Upper lobe of left lung (tissue), 6 donors: ENCODE measurements around the gene FAM53B. TPM values are rescaled to one million over a fixed set of nuclear protein-coding genes. Genes with fewer than 3 reads are reported as not detected.

Experiments
- ATAC-seq, 2 donors: fragments of 200-7000 bp; cut with Tn5 transposase; one replicate each; pipeline ENCODE4 v1.9.1; 2022; ENCODE audit warnings: mild to moderate bottlenecking in 2 of 2, moderate library complexity in 2 of 2; ENCODE audit not compliant: low FRiP score in 2 of 2
- DNase-seq, 2 donors: peaks; one replicate each; pipeline ENCODE4 v3.0.0-alpha.2; 2019 to 2020
- H3K27ac ChIP-seq, 4 donors: fragments of 200-600 bp; sonication (generic); one replicate each; pipeline ENCODE4 v1.5.1; 2016 to 2019
- H3K27me3 ChIP-seq, 4 donors: fragments of 200-600 bp; sonication (generic); one replicate each; pipeline ENCODE4 v1.5.1; 2017 to 2019
- H3K36me3 ChIP-seq, 4 donors: fragments of 200-600 bp; sonication (generic); one replicate each; pipeline ENCODE4 v1.5.1; 2016 to 2019
- H3K4me1 ChIP-seq, 4 donors: fragments of 200-600 bp; sonication (generic); one replicate each; pipeline ENCODE4 v1.5.1; 2018 to 2019
- H3K4me3 ChIP-seq, 4 donors: fragments of 200-600 bp; sonication (generic); one replicate each; pipeline ENCODE4 v1.5.1; 2017 to 2019; ENCODE audit warnings: mild to moderate bottlenecking in 2 of 4, moderate library complexity in 1 of 4
- H3K9me3 ChIP-seq, 4 donors: fragments of 200-600 bp; sonication (generic); one replicate each; pipeline ENCODE4 v1.5.1; 2018 to 2019
- CTCF ChIP-seq, 6 experiments: fragments of 450-650 bp in 4 of 6; fragments of 200-600 bp in 2 of 6; sonication (generic) in 2 of 6; IDR thresholded peaks; one replicate each; pipeline ENCODE4 v1.5.1; 2016 to 2019; ENCODE audit warnings: antibody characterized with exemption in 6 of 6
- EP300 ChIP-seq, 4 donors: sonication (generic); formaldehyde crosslinking; IDR thresholded peaks; one replicate each; pipeline ENCODE4 v1.5.1; 2017; ENCODE audit warnings: antibody characterized with exemption in 4 of 4, control low read depth in 2 of 4
- POLR2A ChIP-seq, 4 donors: fragments of 450-650 bp; IDR thresholded peaks; one replicate each; pipeline ENCODE4 v1.5.1; 2016 to 2017; ENCODE audit warnings: antibody characterized with exemption in 4 of 4, mild to moderate bottlenecking in 2 of 4
- POLR2AphosphoS5 ChIP-seq, 2 donors: sonication (generic); formaldehyde crosslinking; IDR thresholded peaks; one replicate each; pipeline ENCODE4 v1.5.1; 2017; ENCODE audit warnings: antibody characterized with exemption in 2 of 2
- WGBS, 2 donors: methylation state at CpG; one replicate each; pipeline ENCODE4 v1.1.5; 2017 to 2018; 5-methylcytosine and 5-hydroxymethylcytosine counted together
- total RNA-seq, 6 donors: library from RNA; depleted of rRNA in 4 of 6; stranded (reverse); fragments of >200 nt in 4 of 6; gene quantifications; one replicate each; pipeline versions ENCODE4 v1.1.0 to v1.2.1, GENCODE V29; 2016 to 2021
- donor health status: DM: no; HTN: no; CAD: no; lungs with moderate emphysema.
- donor health status: DM: no; HTN: yes; CAD: no; lungs with severe emphysema.

FAM53B gene
- total RNA-seq, 6 donors from 2014 or later = 35.8 to 62.5 (median 47.8) TPM

- no peak for ATAC-seq
- TF ChIP-seq POLR2AphosphoS5 (IDR thresholded peaks at IDR 0.05) (peak in 1 of 2 donors; percentile 28), CTCF (IDR thresholded peaks at IDR 0.05) (peak in 1 of 6 experiments; percentile 22), POLR2A (IDR thresholded peaks at IDR 0.05) (peak in 1 of 4 donors; percentile 19), EP300 (IDR thresholded peaks at IDR 0.05) (no peak)
- 9% methylated on average over 20 to 41 of the region's 42 CpGs for WGBS, 2 donors
Observed at GRCh38 chr10:124742413-124743190, 1.6 kb downstream of the FAM53B start.

GRCh38 chr10:124741922-124742412, 2.2 kb downstream of the FAM53B start:
- 43 to 48% methylated on average over 9 of the region's 9 CpGs for WGBS, 2 donors
- H3K36me3 ChIP-seq = peaks cover 0 to under 1% (median 0%) of the 10 kb centered on the region in 4 donors
- DNase-seq = no peak
- no peak for TF ChIP-seq POLR2AphosphoS5 (IDR thresholded peaks at IDR 0.05)
- TF ChIP-seq CTCF (IDR thresholded peaks at IDR 0.05) = no peak
- no peak for TF ChIP-seq POLR2A (IDR thresholded peaks at IDR 0.05)
- no peak for TF ChIP-seq EP300 (IDR thresholded peaks at IDR 0.05)
- H3K27me3 ChIP-seq = no peaks in the 10 kb centered on the region
- peaks cover 66 to 73% (median 69%) of the 10 kb centered on the region in 4 donors for H3K4me1 ChIP-seq
- peak overlapping the region; percentile 75 to 91 (median 88) for H3K27ac ChIP-seq
- peak overlapping the region in 3 of 4 donors; percentile 78 to 85 (median 82) for H3K4me3 ChIP-seq
- no peak for ATAC-seq
- H3K9me3 ChIP-seq = no peaks in the 10 kb centered on the region

More at GRCh38 chr10:124742413-124743190, 1.6 kb downstream of the FAM53B start:
- H3K4me1 ChIP-seq = peaks cover 59 to 67% (median 63%) of the 10 kb centered on the region in 4 donors
- DNase-seq = peak in 1 of 2 donors; percentile 85
- peak overlapping the region; percentile 75 to 91 (median 88) for H3K27ac ChIP-seq
- H3K4me3 ChIP-seq = peak overlapping the region; percentile 59 to 85 (median 80)
- H3K27me3 ChIP-seq = no peaks in the 10 kb centered on the region
- H3K9me3 ChIP-seq = no peaks in the 10 kb centered on the region
- H3K36me3 ChIP-seq = peaks cover 0 to 4% (median 0%) of the 10 kb centered on the region in 4 donors

GRCh38 chr10:124741281-124741921, 2.8 kb downstream of the FAM53B start:
- H3K36me3 ChIP-seq = no peaks in the 10 kb centered on the region
- ATAC-seq (peak; percentile 82 to 85), DNase-seq (peak in 1 of 2 donors; percentile 89)
- peak; percentile 81 to 91 (median 88) for TF ChIP-seq CTCF (IDR thresholded peaks at IDR 0.05)
- peak in 1 of 4 donors; percentile 16 for TF ChIP-seq POLR2A (IDR thresholded peaks at IDR 0.05)
- no peak for TF ChIP-seq EP300 (IDR thresholded peaks at IDR 0.05)
- TF ChIP-seq POLR2AphosphoS5 (IDR thresholded peaks at IDR 0.05) = peak in 1 of 2 donors; percentile 31
- no peaks in the 10 kb centered on the region for H3K27me3 ChIP-seq
- H3K9me3 ChIP-seq = no peaks in the 10 kb centered on the region
- H3K4me3 ChIP-seq = peak overlapping the region in 3 of 4 donors; percentile 78 to 85 (median 82)
- H3K27ac ChIP-seq = peak overlapping the region; percentile 75 to 91 (median 88)
- H3K4me1 ChIP-seq = peaks cover 71 to 79% (median 75%) of the 10 kb centered on the region in 4 donors
- 21 to 25% methylated on average over 13 of the region's 13 CpGs for WGBS, 2 donors

GRCh38 chr10:124740369-124741280, 3.6 kb downstream of the FAM53B start:
- peaks cover 79 to 84% (median 82%) of the 10 kb centered on the region in 4 donors for H3K4me1 ChIP-seq
- peak overlapping the region in 2 of 4 donors; percentile 21 to 82 for H3K4me3 ChIP-seq
- peak in 1 of 2 donors; percentile 45 for ATAC-seq

More at GRCh38 chr10:124740369-124741280, 3.6 kb downstream of the FAM53B start:
- no peaks in the 10 kb centered on the region for H3K9me3 ChIP-seq
- 14 to 17% methylated on average over 18 of the region's 18 CpGs for WGBS, 2 donors
- H3K27me3 ChIP-seq = no peaks in the 10 kb centered on the region
- H3K36me3 ChIP-seq = no peaks in the 10 kb centered on the region
- TF ChIP-seq EP300 (IDR thresholded peaks at IDR 0.05) (no peak), POLR2A (IDR thresholded peaks at IDR 0.05) (peak in 1 of 4 donors; percentile 23), POLR2AphosphoS5 (IDR thresholded peaks at IDR 0.05) (peak in 1 of 2 donors; percentile 16), CTCF (IDR thresholded peaks at IDR 0.05) (no peak)
- H3K27ac ChIP-seq = peak overlapping the region; percentile 75 to 91 (median 80)
- peak; percentile 45 to 62 for DNase-seq
